HUES64 (cell line): ENCODE data around the gene SH3TC1.
A peak's percentile ranks its signal among the peaks of the same experiment; 100 is the strongest.

Experiments used
- H3K27ac ChIP-seq: 2 replicates; pipeline ENCODE4 v1.7.0; 2013; ENCODE audit warnings: low read depth, low read length, inconsistent platforms
- H3K27me3 ChIP-seq: 2 replicates; pipeline ENCODE4 v1.6.1; 2013; ENCODE audit warnings: mild to moderate bottlenecking, low read length; ENCODE audit not compliant: insufficient read depth
- H3K36me3 ChIP-seq: 2 replicates; pipeline ENCODE4 v1.6.1; 2013; ENCODE audit warnings: mild to moderate bottlenecking, low read length; ENCODE audit not compliant: insufficient read depth
- H3K4me1 ChIP-seq: 2 replicates; pipeline ENCODE4 v1.6.1; 2013; ENCODE audit warnings: mild to moderate bottlenecking, low read length, moderate library complexity; ENCODE audit not compliant: insufficient read depth
- H3K4me3 ChIP-seq: 2 replicates; pipeline ENCODE4 v1.5.1; 2013; ENCODE audit warnings: mild to moderate bottlenecking, low read length, moderate library complexity
- H3K9ac ChIP-seq: 2 replicates; pipeline ENCODE4 v1.6.1; 2013; ENCODE audit warnings: mild to moderate bottlenecking, low read depth, low read length
- H3K9me3 ChIP-seq: 2 replicates; pipeline ENCODE4 v1.6.1; 2013; ENCODE audit warnings: low read depth, low read length; ENCODE audit not compliant: insufficient read depth
- WGBS: fragments of 150-250, 120-280 bp; methylation state at CpG from one replicate; pipeline ENCODE4 v1.1.7; 2013; ENCODE audit warnings: missing lambda C conversion rate; 5-methylcytosine and 5-hydroxymethylcytosine counted together

Gene SH3TC1

DNA sequence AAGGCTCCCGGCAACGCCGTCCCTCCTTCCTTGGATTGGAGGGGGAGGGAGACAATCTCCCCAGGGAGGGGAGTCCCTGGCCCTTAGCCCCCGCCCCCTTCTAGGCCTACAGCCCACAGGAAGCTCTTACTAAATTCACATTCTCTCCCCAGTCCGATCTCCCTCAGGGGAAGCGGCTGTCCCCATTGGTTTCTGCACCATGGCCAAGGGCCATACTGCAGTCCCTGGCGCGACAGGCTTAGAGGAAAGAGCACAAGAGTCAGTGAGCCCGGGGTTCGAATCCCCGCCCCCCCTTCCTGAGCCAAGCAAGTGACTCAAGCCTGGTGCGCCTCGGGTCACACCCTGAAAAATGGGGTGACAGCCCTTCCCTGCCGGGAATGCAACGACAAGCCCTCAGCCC lies 41.6 kb upstream of the SH3TC1 start:
- Histone ChIP-seq H3K27ac (no peak overlapping the region), H3K9me3 (no peaks in the 10 kb centered on the region), H3K27me3 (peaks cover 50% of the 10 kb centered on the region), H3K4me1 (0 out of 2 replicates have a peak, but pooled peaks cover 5% of the 10 kb centered on the region), H3K4me3 (peak overlapping the region; percentile 94; the same call in 1 of the 2 replicates), H3K9ac (no peak overlapping the region), H3K36me3 (no peaks in the 10 kb centered on the region)
- WGBS, result 47% methylated on average over 12 of the region's 15 CpGs

DNA sequence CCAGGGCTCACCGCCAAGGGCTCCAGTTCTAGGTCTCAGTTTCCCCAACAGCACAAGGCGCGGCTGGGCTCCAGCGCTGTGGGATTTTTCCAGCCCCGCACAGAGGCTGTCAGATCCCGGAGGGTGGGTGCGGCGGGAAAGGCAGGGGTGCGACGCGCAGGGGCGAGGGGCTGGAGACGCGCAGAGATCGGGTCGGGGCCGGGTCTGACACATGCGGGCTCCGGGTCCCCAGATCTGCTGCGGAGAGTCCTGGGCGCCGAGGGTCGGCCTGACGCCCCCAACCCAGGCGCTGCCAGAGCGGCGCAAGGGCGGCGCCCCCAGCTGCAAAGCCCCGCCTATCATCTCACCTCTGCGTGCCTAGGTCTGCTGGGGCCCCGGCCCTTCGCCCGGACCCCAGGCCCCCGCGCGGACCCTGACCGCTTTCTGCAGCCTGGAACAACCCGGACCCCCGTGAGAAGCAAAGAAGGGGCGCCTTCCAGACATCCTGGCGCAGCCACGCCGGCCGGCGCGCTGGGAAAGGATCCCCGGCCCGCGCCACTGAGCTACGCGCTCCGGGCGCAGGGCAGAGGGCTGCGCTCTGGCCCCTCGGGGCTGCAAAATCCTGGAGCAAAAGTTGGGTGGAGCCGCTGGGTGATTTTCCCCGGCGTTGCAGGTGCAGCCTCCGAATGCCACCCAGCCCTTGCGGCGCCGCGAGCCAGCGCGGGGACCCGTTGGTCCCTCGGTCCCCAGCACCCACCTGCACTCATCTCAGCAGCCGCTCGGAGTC lies 41.0 kb upstream of the SH3TC1 start:
- Histone ChIP-seq H3K27ac (no peak overlapping the region), H3K9ac (peak overlapping the region; percentile 52; the same call in 1 of the 2 replicates), H3K4me3 (peak overlapping the region; percentile 94), H3K36me3 (no peaks in the 10 kb centered on the region), H3K9me3 (no peaks in the 10 kb centered on the region), H3K4me1 (0 out of 2 replicates have a peak, but pooled peaks cover 5% of the 10 kb centered on the region), H3K27me3 (peaks cover 50% of the 10 kb centered on the region)
- WGBS, result 3% methylated on average over 70 of the region's 70 CpGs

DNA sequence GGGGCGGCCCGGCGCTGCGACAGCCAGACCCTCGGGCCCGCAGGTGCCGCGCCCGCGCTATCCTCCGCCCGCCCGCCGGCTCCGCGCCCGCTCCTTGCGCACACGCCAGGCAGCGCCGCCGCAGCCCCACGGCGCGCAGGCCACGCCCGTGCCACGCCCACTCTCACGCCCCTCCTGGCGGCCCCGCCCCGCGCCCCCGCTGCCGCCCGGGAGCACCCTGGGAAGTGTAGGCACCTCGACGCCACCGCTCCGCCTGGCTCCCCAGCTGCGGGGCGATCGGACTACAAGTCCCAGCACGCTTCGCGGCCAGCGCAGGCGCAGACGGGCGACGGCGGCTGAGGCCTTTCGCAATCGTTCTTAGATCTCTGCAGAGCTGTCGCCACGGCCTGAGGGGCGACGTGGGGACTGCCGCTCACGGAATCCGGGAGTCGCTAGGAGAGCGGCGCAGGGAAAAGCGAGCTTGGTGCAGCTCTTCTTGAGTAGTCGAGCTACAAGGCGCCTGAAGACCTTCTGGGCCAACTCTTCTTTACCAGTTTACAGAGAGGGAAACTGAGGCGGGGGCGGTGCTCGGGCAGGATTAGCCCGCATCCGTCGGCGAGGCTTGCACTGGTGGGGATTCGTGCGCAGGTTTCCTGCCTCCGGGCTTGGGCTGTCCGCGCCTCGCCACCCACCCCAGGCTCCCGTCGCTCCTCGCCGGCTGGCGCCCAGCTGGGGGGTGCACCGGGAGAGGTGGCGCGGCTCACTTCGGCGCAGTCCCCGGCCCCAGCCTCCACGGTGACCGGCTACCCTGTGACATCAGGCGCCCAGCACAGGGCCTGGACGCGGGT lies 40.2 kb upstream of the SH3TC1 start, which contains the start of gene ABLIM2:
TSS of gene ABLIM2 (minus strand) at position 104 of the 827 bp plus-strand sequence. CDS start 124 bp downstream, outside the sequence.
- peaks cover 50% of the 10 kb centered on the region for H3K27me3 ChIP-seq
- H3K4me1 ChIP-seq, result 0 out of 2 replicates have a peak, but pooled peaks cover 5% of the 10 kb centered on the region
- peak within 1 kb of the TSS; percentile 94 for H3K4me3 ChIP-seq
- H3K36me3 ChIP-seq, result no peaks in the 10 kb centered on the region
- no peak within 1 kb of the TSS for H3K27ac ChIP-seq
- WGBS, result under 1% methylated on average over 96 of the region's 96 CpGs
- peak within 1 kb of the TSS; percentile 65 for H3K9ac ChIP-seq
- no peaks in the 10 kb centered on the region for H3K9me3 ChIP-seq

DNA sequence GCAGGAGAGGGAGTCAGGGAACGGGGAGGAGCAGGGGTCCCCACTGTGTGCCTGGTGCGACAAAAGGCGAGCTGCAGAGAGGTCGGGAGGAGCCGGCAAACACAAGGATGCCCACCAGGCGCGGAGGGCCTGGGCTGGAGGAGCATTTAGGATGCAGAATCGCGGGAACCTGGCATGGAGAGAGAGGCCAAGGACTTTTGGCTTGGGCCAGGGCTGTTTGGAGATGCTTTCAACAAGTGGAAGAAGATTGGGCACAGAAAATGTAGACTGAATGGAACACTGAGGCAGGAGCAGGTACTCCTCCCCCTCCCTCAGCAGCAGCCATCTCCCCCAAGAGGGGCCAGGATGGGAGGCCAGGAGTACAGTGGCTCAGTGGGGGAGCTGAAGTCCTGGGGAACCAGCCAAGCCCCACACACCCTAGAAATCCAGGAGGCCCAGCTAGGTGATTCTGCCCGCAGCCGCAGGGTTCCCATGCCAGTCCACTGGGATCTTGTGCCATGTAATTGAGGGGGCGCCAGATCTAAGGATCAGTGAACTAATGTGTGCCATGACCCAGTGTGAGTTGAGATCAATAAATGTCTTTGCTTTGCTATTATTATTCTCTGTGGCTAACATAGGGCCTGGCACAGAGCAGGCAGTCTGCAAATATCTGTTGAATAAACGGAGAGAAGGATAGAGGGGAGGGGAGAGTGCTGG lies 39.4 kb upstream of the SH3TC1 start:
- Histone ChIP-seq H3K36me3 (no peaks in the 10 kb centered on the region), H3K9me3 (no peaks in the 10 kb centered on the region), H3K27ac (no peak overlapping the region), H3K9ac (no peak overlapping the region), H3K4me3 (peak overlapping the region; percentile 94), H3K27me3 (peaks cover 50% of the 10 kb centered on the region), H3K4me1 (0 out of 2 replicates have a peak, but pooled peaks cover 5% of the 10 kb centered on the region)
- WGBS, result 34% methylated on average over 13 of the region's 13 CpGs

DNA sequence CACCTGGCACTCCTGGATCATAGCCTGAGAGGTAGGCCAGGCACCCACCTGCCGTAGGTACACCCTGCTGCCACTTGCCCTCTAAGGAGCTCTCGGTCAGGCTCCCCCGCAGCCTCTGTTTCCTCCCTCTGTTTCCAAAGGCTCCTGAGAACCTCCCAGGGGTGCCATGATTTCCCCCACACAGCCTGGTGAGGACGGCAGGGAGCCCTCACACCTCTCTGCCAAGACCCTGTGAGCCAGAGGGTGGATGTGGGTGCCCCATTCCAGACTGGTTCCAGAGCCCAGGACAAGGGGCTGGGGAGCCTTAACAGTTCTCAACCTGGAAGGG lies 38.9 kb upstream of the SH3TC1 start:
- H3K9ac ChIP-seq, result no peak overlapping the region
- WGBS, result 91% methylated on average over 4 of the region's 4 CpGs
- H3K9me3 ChIP-seq, result no peaks in the 10 kb centered on the region
- H3K36me3 ChIP-seq, result no peaks in the 10 kb centered on the region
- 0 out of 2 replicates have a peak, but pooled peaks cover 5% of the 10 kb centered on the region for H3K4me1 ChIP-seq
- no peak overlapping the region for H3K4me3 ChIP-seq
- H3K27ac ChIP-seq, result no peak overlapping the region
- peaks cover 50% of the 10 kb centered on the region for H3K27me3 ChIP-seq

DNA sequence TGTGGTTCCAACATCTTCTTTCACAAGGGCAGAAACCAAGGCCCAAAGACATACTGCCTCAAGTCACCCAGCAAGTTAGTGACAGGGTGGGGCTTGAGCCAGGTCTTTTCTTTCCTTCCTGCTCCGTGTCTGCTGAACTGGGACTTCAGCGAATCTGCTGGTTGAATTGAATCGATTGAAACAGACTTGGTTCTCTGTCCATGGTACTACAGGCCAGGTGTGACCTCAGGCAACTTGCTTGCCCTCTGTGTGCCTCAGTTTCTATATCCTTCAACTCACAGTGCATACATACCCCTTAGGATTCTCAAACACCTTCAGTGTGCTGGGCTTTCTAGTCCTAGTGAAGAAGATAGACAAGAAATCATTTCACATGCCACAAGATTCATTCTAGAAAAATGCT lies 38.5 kb upstream of the SH3TC1 start:
- Histone ChIP-seq H3K9me3 (no peaks in the 10 kb centered on the region), H3K4me1 (0 out of 2 replicates have a peak, but pooled peaks cover 5% of the 10 kb centered on the region), H3K36me3 (no peaks in the 10 kb centered on the region), H3K9ac (no peak overlapping the region), H3K27me3 (peaks cover 48% of the 10 kb centered on the region), H3K27ac (no peak overlapping the region), H3K4me3 (no peak overlapping the region)
- WGBS, result 64% methylated on average over 3 of the region's 3 CpGs

DNA sequence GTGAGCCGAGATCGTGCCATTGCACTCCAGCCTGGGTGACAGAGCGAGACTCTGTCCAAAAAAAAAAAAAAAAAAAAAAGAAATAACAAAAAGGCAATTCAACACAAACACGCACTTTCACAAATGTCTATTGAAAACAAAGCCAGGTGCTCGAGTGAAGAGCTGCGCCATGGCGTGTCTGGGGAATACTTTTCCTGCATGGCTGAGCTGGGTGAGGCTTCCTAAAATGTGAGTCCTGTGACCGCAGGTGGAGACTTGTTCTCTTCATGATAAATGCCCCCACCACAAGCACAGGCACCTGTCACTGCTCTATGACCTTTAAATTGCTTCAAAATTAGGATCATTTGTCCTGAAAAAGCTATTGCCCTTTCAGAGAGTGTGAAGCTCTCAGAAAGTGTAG lies 36.5 kb upstream of the SH3TC1 start:
- 93% methylated on average over 8 of the region's 8 CpGs for WGBS
- H3K36me3 ChIP-seq, result no peaks in the 10 kb centered on the region
- H3K4me1 ChIP-seq, result 0 out of 2 replicates have a peak, but pooled peaks cover 5% of the 10 kb centered on the region
- no peak overlapping the region for H3K27ac ChIP-seq
- peaks cover 30% of the 10 kb centered on the region for H3K27me3 ChIP-seq
- H3K9me3 ChIP-seq, result no peaks in the 10 kb centered on the region
- H3K9ac ChIP-seq, result no peak overlapping the region
- H3K4me3 ChIP-seq, result no peak overlapping the region

DNA sequence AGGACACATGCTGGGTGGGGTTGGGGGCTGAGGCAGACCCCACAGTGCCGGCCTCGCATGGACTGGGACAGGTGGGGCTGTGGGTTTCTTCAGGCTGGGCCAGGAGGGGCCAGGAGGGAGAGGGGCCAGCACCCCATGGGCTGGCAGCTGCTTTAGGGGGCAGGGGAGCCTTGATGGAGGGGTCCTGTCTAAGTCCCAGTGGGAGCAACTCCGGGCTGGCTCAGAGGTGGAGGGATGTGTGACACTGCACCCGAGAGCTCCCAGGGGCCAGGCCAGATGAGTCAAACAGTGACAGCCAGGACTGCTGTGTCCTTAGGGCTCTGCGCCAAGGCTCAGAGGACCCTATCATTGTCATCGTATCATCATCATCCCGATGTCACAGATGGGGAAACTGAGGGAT lies 36.1 kb upstream of the SH3TC1 start:
- no peak overlapping the region for H3K27ac ChIP-seq
- no peak overlapping the region for H3K9ac ChIP-seq
- 90% methylated on average over 7 of the region's 7 CpGs for WGBS
- 0 out of 2 replicates have a peak, but pooled peaks cover 5% of the 10 kb centered on the region for H3K4me1 ChIP-seq
- H3K4me3 ChIP-seq, result no peak overlapping the region
- H3K27me3 ChIP-seq, result peaks cover 26% of the 10 kb centered on the region
- peaks cover 1% of the 10 kb centered on the region; the same call in 1 of the 2 replicates for H3K9me3 ChIP-seq
- no peaks in the 10 kb centered on the region for H3K36me3 ChIP-seq

DNA sequence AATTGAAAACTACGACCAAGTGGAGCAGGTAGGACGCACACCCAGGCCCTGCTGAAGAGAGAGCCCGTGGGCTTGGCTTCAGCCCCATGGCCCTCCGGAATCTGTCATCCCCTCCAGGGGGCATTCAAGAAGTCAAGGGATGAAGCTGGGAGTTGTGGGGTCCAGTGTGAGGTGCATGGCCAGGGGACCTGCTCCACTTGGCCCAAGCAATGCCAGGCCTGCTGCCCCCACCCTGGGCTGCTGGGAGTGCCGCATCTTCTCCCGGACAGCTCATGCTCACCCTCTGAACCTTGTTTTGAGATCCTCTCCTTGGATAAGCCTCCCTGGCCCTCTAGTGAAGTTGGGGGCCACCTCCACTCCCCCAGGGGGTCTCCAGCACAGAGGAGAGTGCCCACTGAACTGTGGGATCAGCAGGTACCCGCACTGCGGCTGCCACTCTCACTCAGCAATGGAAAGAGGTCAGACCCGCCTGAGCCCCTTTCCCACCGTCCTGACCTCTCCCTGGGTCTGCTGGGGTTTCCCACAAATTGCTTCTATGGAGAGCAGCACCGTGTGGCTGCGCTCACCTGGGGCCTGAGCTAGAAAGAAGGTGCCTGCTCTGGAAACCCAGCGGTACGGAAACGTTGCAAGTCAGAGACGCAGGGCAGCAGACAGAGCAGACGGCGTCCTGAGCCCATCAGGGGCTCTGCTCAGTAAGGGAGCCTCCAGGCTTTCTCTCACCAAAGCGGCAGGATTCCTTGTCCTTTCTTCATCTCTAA lies 35.5 kb upstream of the SH3TC1 start:
- 87% methylated on average over 19 of the region's 19 CpGs for WGBS
- no peak overlapping the region for H3K4me3 ChIP-seq
- 0 out of 2 replicates have a peak, but pooled peaks cover 5% of the 10 kb centered on the region for H3K4me1 ChIP-seq
- H3K9me3 ChIP-seq, result peaks cover 7% of the 10 kb centered on the region
- H3K9ac ChIP-seq, result no peak overlapping the region
- H3K27me3 ChIP-seq, result peaks cover 20% of the 10 kb centered on the region
- no peaks in the 10 kb centered on the region for H3K36me3 ChIP-seq
- no peak overlapping the region for H3K27ac ChIP-seq

DNA sequence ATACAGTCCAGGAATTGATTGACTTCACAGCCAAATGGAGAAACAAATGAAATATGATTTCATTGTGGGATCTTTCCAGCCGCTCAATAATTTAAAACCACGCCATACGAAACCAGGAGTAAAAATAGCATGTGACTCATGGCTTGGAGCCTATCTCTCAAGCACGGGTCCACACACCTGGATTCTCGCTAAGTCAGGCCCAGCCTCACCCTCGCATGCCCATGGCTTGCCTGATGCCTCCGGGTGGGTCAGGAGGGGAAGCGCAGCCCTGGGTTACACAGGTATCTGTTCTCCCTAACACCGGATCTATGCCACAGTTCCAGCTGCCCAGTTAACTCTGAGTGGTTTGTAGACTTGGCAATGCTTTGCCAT lies 34.9 kb upstream of the SH3TC1 start:
- H3K27me3 ChIP-seq, result peaks cover 17% of the 10 kb centered on the region

More for the DNA sequence above, 34.9 kb upstream of the SH3TC1 start:
- Histone ChIP-seq H3K9me3 (peaks cover 11% of the 10 kb centered on the region), H3K4me1 (0 out of 2 replicates have a peak, but pooled peaks cover 5% of the 10 kb centered on the region), H3K36me3 (no peaks in the 10 kb centered on the region), H3K27ac (no peak overlapping the region), H3K9ac (no peak overlapping the region), H3K4me3 (no peak overlapping the region)
- WGBS, result 94% methylated on average over 9 of the region's 9 CpGs
